GM21447 (cell line): Measurements from ENCODE around the gene FLT3LG.

Experiments used
- ATAC-seq: cut with Tn5 transposase; IDR thresholded peaks from one replicate; pipeline ENCODE4 v1.9.1; 2021; ENCODE audit not compliant: unreplicated experiment

FLT3LG gene

GRCh38 chr19:49473868-49474541 lies at the start of gene FLT3LG:
Gene FLT3LG, plus strand, starts transcription at chr19:49474215. Its CDS starts 425 bp downstream, at chr19:49474640.
- ATAC-seq = peak; percentile 46

GRCh38 chr19:49425178-49425577 lies 48.8 kb upstream of the FLT3LG start, which contains the start of gene GFY:
Gene GFY, plus strand, starts transcription at chr19:49425388. Its CDS starts 1,043 bp downstream, at chr19:49426431.
- ATAC-seq = no peak

- ATAC-seq = no peak
Observed at GRCh38 chr19:49425922-49426592, 48.0 kb upstream of the FLT3LG start.

GRCh38 chr19:49427339-49427738 lies 46.7 kb upstream of the FLT3LG start:
- ATAC-seq = no peak

- no peak for ATAC-seq
Observed at GRCh38 chr19:49427855-49428546, 46.0 kb upstream of the FLT3LG start.

GRCh38 chr19:49428547-49429451 lies 45.2 kb upstream of the FLT3LG start:
- ATAC-seq = no peak

GRCh38 chr19:49430172-49430677 lies 43.8 kb upstream of the FLT3LG start:
- no peak for ATAC-seq

- no peak for ATAC-seq
Observed at GRCh38 chr19:49430678-49431329, 43.2 kb upstream of the FLT3LG start.

GRCh38 chr19:49431330-49431749 lies 42.7 kb upstream of the FLT3LG start:
- ATAC-seq = no peak

- no peak for ATAC-seq
Observed at GRCh38 chr19:49432141-49433073, 41.6 kb upstream of the FLT3LG start.

GRCh38 chr19:49433240-49433901 lies 40.6 kb upstream of the FLT3LG start:
- ATAC-seq = no peak

GRCh38 chr19:49434907-49435583 lies 39.0 kb upstream of the FLT3LG start:
- ATAC-seq = no peak

GRCh38 chr19:49435670-49436069 lies 38.3 kb upstream of the FLT3LG start:
- ATAC-seq = no peak

GRCh38 chr19:49436381-49437017 lies 37.5 kb upstream of the FLT3LG start:
- ATAC-seq = no peak

GRCh38 chr19:49437231-49437630 lies 36.8 kb upstream of the FLT3LG start:
- ATAC-seq = no peak

GRCh38 chr19:49438261-49438660 lies 35.8 kb upstream of the FLT3LG start:
- no peak for ATAC-seq

GRCh38 chr19:49439836-49440235 lies 34.2 kb upstream of the FLT3LG start:
- no peak for ATAC-seq
